ENCODE results near the gene AGK.

- TF ChIP-seq EZH2phosphoT487 (IDR thresholded peaks at IDR 0.05; ENCODE audit: insufficient read depth, low read depth) (no peak), EZH2 (IDR thresholded peaks at IDR 0.05; ENCODE audit: insufficient read depth, poor library complexity, severe bottlenecking) (no peak)
These were observed 33.7 kb downstream of the AGK start for GRCh38 chr7:141584935-141585334.
